HepG2 (cell line): ENCODE results near the gene HNF1B. TPM values are rescaled to one million over a fixed set of nuclear protein-coding genes. Genes with fewer than 3 reads are reported as not detected.
A peak's percentile ranks its signal among the peaks of the same experiment; 100 is the strongest.

ENCODE experiments used
- ATAC-seq: fragments of 200-7000 bp; cut with Tn5 transposase; 3 replicates; pipeline ENCODE4 v1.9.1; 2020; ENCODE audit warnings: mild to moderate bottlenecking, moderate library complexity
- BruUV-seq: library from RNA; stranded (reverse); fragments of 400-500 nt; replicated peaks from 2 replicates; lab custom pipeline; 2021; lab: Mats Ljungman, UMichigan
- CTCF ChIA-PET: fragments of 300-600 bp; formaldehyde crosslinking; extraction: SDS; loops from one replicate; lab custom pipeline; 2021; ENCODE audit warnings: low total read pairs, inconsistent platforms, low intra/inter-chr PET ratio; lab: Yijun Ruan, JAX
- POLR2A ChIA-PET: fragments of 350-600 bp; sonication (Branson Sonifier 250); formaldehyde crosslinking; loops from one replicate; lab custom pipeline; 2020; ENCODE audit warnings: antibody characterized with exemption, inconsistent platforms; lab: Yijun Ruan, JAX
- DNase-seq: peaks from one replicate; pipeline ENCODE4 v3.0.0-alpha.2; 2015; ENCODE audit warnings: low spot score
- FAIRE-seq: peaks from 3 replicates; lab custom pipeline; 2011; peaks lifted over from hg19 to GRCh38; lab: Jason Lieb, UNC
- H2AFZ ChIP-seq: one replicate; pipeline ENCODE4 v1.6.1; 2011; ENCODE audit warnings: low read length, inconsistent platforms
- H3K27ac ChIP-seq: fragments of 300-600 bp; 3 replicates; pipeline ENCODE4 v1.8.0; 2011; ENCODE audit warnings: mixed run types, mild to moderate bottlenecking, mixed read lengths, low read length, inconsistent platforms; ENCODE audit not compliant: insufficient read depth; ENCODE audit errors: extremely low read length
- H3K27me3 ChIP-seq, 2 experiments: fragments of 200-600 bp in 1 of 2; 2 replicates in 1 of 2; 3 replicates in 1 of 2; pipeline versions ENCODE4 v1.6.0 to v1.8.0; 2011; ENCODE audit warnings: low read length in 2 of 2, mild to moderate bottlenecking in 2 of 2, moderate library complexity in 2 of 2, inconsistent platforms in 1 of 2; ENCODE audit not compliant: insufficient read depth in 2 of 2, control insufficient read depth in 1 of 2
- H3K36me3 ChIP-seq, 2 experiments: fragments of 200-600 bp in 1 of 2; replicated peaks in 1 of 2; 2 replicates in 1 of 2; 3 replicates in 1 of 2; pipeline versions ENCODE4 v1.5.1 to v1.8.0; 2011; ENCODE audit warnings: low read length in 2 of 2, inconsistent platforms in 1 of 2; ENCODE audit not compliant: insufficient read depth in 2 of 2, control insufficient read depth in 1 of 2
- H3K4me1 ChIP-seq: 2 replicates; pipeline ENCODE4 v1.5.1; 2012; ENCODE audit warnings: low read length, inconsistent platforms; ENCODE audit not compliant: insufficient read depth
- H3K4me2 ChIP-seq: 2 replicates; pipeline ENCODE4 v1.6.0; 2011; ENCODE audit warnings: low read depth, low read length, inconsistent platforms
- H3K4me3 ChIP-seq, 3 experiments: fragments of 200-600 bp in 1 of 3; sonication (generic), shearing (Covaris generic) in 1 of 3; replicated peaks in 1 of 3; 2 replicates each; pipeline ENCODE4 v1.5.1; 2011 to 2016; ENCODE audit warnings: low read length in 3 of 3, inconsistent platforms in 2 of 3, low read depth in 2 of 3, mild to moderate bottlenecking in 2 of 3, control low read depth in 1 of 3, mixed read lengths in 1 of 3; ENCODE audit not compliant: insufficient read depth in 1 of 3
- H3K79me2 ChIP-seq: one replicate; pipeline ENCODE4 v1.6.1; 2011; ENCODE audit warnings: low read length, inconsistent platforms; ENCODE audit not compliant: insufficient read depth
- H3K9ac ChIP-seq: 2 replicates; pipeline ENCODE4 v1.6.0; 2011; ENCODE audit warnings: mild to moderate bottlenecking, low read depth, low read length, inconsistent platforms; ENCODE audit not compliant: insufficient read depth
- H3K9me3 ChIP-seq: 2 replicates; pipeline ENCODE4 v1.5.1; 2012; ENCODE audit warnings: mild to moderate bottlenecking, low read length
- H4K20me1 ChIP-seq: 2 replicates; pipeline ENCODE4 v1.6.0; 2011; ENCODE audit warnings: inconsistent platforms, mild to moderate bottlenecking, low read length, moderate library complexity; ENCODE audit not compliant: insufficient read depth
- ATF6 ChIP-seq: sonication (generic); formaldehyde crosslinking; conservative IDR thresholded peaks from 2 replicates; pipeline ENCODE4 v1.4.0; 2020; ENCODE audit warnings: missing genetic modification reagents
- CREB1 ChIP-seq, 2 experiments: fragments of 450-650 bp in 1 of 2; IDR thresholded peaks; 2 replicates each; pipeline ENCODE4 v1.6.1; 2016 to 2017; ENCODE audit warnings: control low read depth in 1 of 2, mild to moderate bottlenecking in 1 of 2, missing compliant biosample characterization in 1 of 2, missing genetic modification characterization in 1 of 2
- DMTF1 ChIP-seq: sonication (generic); formaldehyde crosslinking; IDR thresholded peaks from 2 replicates; pipeline ENCODE4 v1.4.0; 2020; ENCODE audit warnings: mild to moderate bottlenecking, missing genetic modification reagents
- GATAD2A ChIP-seq: IDR thresholded peaks from 2 replicates; pipeline ENCODE4 v1.6.1; 2016
- ISL2 ChIP-seq: sonication (generic); formaldehyde crosslinking; IDR thresholded peaks from 2 replicates; pipeline ENCODE4 v1.5.0; 2020; ENCODE audit warnings: missing genetic modification reagents
- PHF21A ChIP-seq: sonication (generic); formaldehyde crosslinking; IDR thresholded peaks from 2 replicates; pipeline ENCODE4 v1.5.0; 2020; ENCODE audit warnings: mild to moderate bottlenecking, missing genetic modification reagents
- PITX1 ChIP-seq: sonication (generic); formaldehyde crosslinking; IDR thresholded peaks from 2 replicates; pipeline ENCODE4 v1.5.1; 2020; ENCODE audit warnings: mild to moderate bottlenecking, missing genetic modification reagents
- SAP130 ChIP-seq: IDR thresholded peaks from 2 replicates; pipeline ENCODE4 v1.6.1; 2016; ENCODE audit warnings: low read depth
- SIX4 ChIP-seq: sonication (generic); formaldehyde crosslinking; IDR thresholded peaks from 2 replicates; pipeline ENCODE4 v1.4.0; 2020; ENCODE audit warnings: missing genetic modification reagents
- SOX6 ChIP-seq, 2 experiments: fragments of 450-650 bp in 1 of 2; sonication (generic) in 1 of 2; formaldehyde crosslinking in 1 of 2; IDR thresholded peaks; 2 replicates each; pipeline versions ENCODE4 v1.4.0 to v1.6.1; 2017 to 2020; ENCODE audit warnings: antibody characterized with exemption in 1 of 2, mild to moderate bottlenecking in 1 of 2, missing genetic modification reagents in 1 of 2
- SSRP1 ChIP-seq: IDR thresholded peaks from 2 replicates; pipeline ENCODE4 v1.6.1; 2016; ENCODE audit warnings: control low read depth
- ZNF20 ChIP-seq: sonication (generic); formaldehyde crosslinking; IDR thresholded peaks from 2 replicates; pipeline ENCODE4 v1.4.0; 2020; ENCODE audit warnings: mild to moderate bottlenecking, moderate library complexity, missing genetic modification reagents
- ZNF451 ChIP-seq: sonication (generic); formaldehyde crosslinking; IDR thresholded peaks from 2 replicates; pipeline ENCODE4 v1.5.0; 2020; ENCODE audit warnings: mild to moderate bottlenecking, missing genetic modification reagents
- ZNF530 ChIP-seq: sonication (generic); formaldehyde crosslinking; IDR thresholded peaks from 2 replicates; pipeline ENCODE4 v1.5.0; 2020; ENCODE audit warnings: low read depth, mild to moderate bottlenecking, missing genetic modification reagents
- ZNF768 ChIP-seq: sonication (generic); formaldehyde crosslinking; IDR thresholded peaks from 2 replicates; pipeline ENCODE4 v1.4.0; 2020; ENCODE audit warnings: missing genetic modification reagents
- ZSCAN25 ChIP-seq: sonication (generic); formaldehyde crosslinking; IDR thresholded peaks from 2 replicates; pipeline ENCODE4 v1.8.0; 2022; ENCODE audit warnings: mild to moderate bottlenecking, missing genetic modification reagents
- ZZZ3 ChIP-seq: sonication (generic); formaldehyde crosslinking; IDR thresholded peaks from 2 replicates; pipeline ENCODE4 v1.4.0; 2020; ENCODE audit warnings: missing genetic modification reagents, mild to moderate bottlenecking, borderline replicate concordance
- WGBS: methylation state at CpG from one replicate; pipeline ENCODE4 v1.1.6; 2017; ENCODE audit warnings: low lambda C conversion rate; 5-methylcytosine and 5-hydroxymethylcytosine counted together
- in situ Hi-C: cut with HindIII; loops from 2 replicates; pipeline ENCODE4 v1.10.0; 2017; ENCODE audit warnings: low pct_unique_long_range_greater_than_20kb; ENCODE audit not compliant: extremely low pct_ligation_motif_present
- intact Hi-C: fragments of 100-400 bp; cut with micrococcal nuclease; formaldehyde crosslinking; loops from one replicate; pipeline ENCODE4 v1.10.0; 2022; ENCODE audit not compliant: unreplicated experiment
- polyA plus RNA-seq, 8 experiments: library from polyadenylated mRNA; depleted of rRNA in 3 of 8; stranded (reverse) in 7 of 8; unstranded in 1 of 8; fragments of >200 nt; fragmentation: Illumina TruSeq in 4 of 8; extraction: Trizol in 4 of 8; gene quantifications; 2 replicates each; pipeline versions ENCODE4 v1.2.1 to v1.2.3, GENCODE V29; 2011 to 2016; ENCODE audit warnings: low read depth in 4 of 8, missing spikeins in 1 of 8, mixed read lengths in 1 of 8; ENCODE audit not compliant: insufficient read depth in 1 of 8
- total RNA-seq, 5 experiments: library from RNA; depleted of rRNA; stranded (reverse); fragments of >200 nt; fragmentation: Illumina TruSeq; extraction: Trizol; gene quantifications; 2 replicates each; pipeline ENCODE4 v1.2.3, GENCODE V29; 2016; ENCODE audit warnings: low read depth in 1 of 5
- TF ChIP-seq, protein P1 (sequence below): sonication (generic); formaldehyde crosslinking; IDR thresholded peaks from 2 replicates; pipeline ENCODE4 v1.4.0; 2020; ENCODE audit warnings: missing genetic modification reagents, borderline replicate concordance
- TF ChIP-seq, protein P2 (sequence below): sonication (generic); formaldehyde crosslinking; IDR thresholded peaks from 2 replicates; pipeline ENCODE4 v1.8.0; 2022; ENCODE audit warnings: missing genetic modification reagents, low read depth, mild to moderate bottlenecking, borderline replicate concordance

The HNF1B gene
- total and polyA plus RNA-seq, 2 of the 13 experiments (the other 11 are each of a cell fraction or from before 2014, with no cell fraction given): 1.9 to 5.3 TPM

GRCh38 chr17:37713028-37713431 lies 31.8 kb downstream of the HNF1B start:
- WGBS: 2% methylated on average over 6 of the region's 6 CpGs
- Histone ChIP-seq H3K9me3 (no peaks in the 10 kb centered on the region), H2AFZ (no peak overlapping the region), H3K4me2 (peak overlapping the region; percentile 50), H4K20me1 (no peaks in the 10 kb centered on the region), H3K4me1 (peaks cover 100% of the 10 kb centered on the region), H3K9ac (peak overlapping the region; percentile 38; the same call in 1 of the 2 replicates), H3K27ac (peak overlapping the region; percentile 99), H3K27me3 (no peaks in the 10 kb centered on the region), H3K4me3 (no peak overlapping the region), H3K79me2 (no peaks in the 10 kb centered on the region), H3K36me3 (peaks cover 0 to under 1% of the 10 kb centered on the region in 2 experiments; a peak in 1 of 5 replicates)
- CTCF ChIA-PET: no interaction called here
- FAIRE-seq: no peak
- POLR2A ChIA-PET: interaction anchor here (0.7 to 2.7 kb wide), 8 partner anchors 15 to 37 kb away, joined by 3 to 13 read pairs (median 4); partner anchors contain the start of gene HNF1B
- DNase-seq: peak; percentile 67
- intact Hi-C loops (loop anchor here (5.0 kb wide), 1 partner anchor 119 kb away; no protein-coding TSS in a partner anchor), in situ Hi-C loops (no loop called here)
- no TSS peak for BruUV-seq
- ATAC-seq: peak; percentile 18
- TF ChIP-seq PHF21A (CRISPR knock-in tag): peak; percentile 47; the same call in 1 of the 2 replicates
- no peak for TF ChIP-seq DMTF1 (CRISPR knock-in tag)
- no peak for TF ChIP-seq ZZZ3 (CRISPR knock-in tag)
- no peak for TF ChIP-seq CREB1 (IDR thresholded peaks at IDR 0.05)
- TF ChIP-seq CREB1 (CRISPR knock-in tag; IDR thresholded peaks at IDR 0.05): 0 out of 2 replicates have a peak, but pooled peaks have one; percentile 24
- peak; percentile 15; the same call in 1 of the 2 replicates for TF ChIP-seq SAP130 (CRISPR knock-in tag)
- TF ChIP-seq ZNF451 (CRISPR knock-in tag): no peak
- TF ChIP-seq ISL2: no peak; the same call in 1 of the 2 replicates
- TF ChIP-seq ZNF530: no peak
- TF ChIP-seq ZSCAN25 (CRISPR knock-in tag): no peak
- no peak for TF ChIP-seq SSRP1 (CRISPR knock-in tag)
- TF ChIP-seq PITX1: peak; percentile 89; the same call in 1 of the 2 replicates
- TF ChIP-seq GATAD2A (CRISPR knock-in tag): peak; percentile 53
- no peak for TF ChIP-seq ATF6 (CRISPR knock-in tag)
- no peak for TF ChIP-seq ZNF20 (CRISPR knock-in tag)
- no peak for TF ChIP-seq SOX6 (IDR thresholded peaks at IDR 0.05)
- peak; percentile 60 for TF ChIP-seq SOX6 (CRISPR knock-in tag; IDR thresholded peaks at IDR 0.05)
- TF ChIP-seq, protein P1, sequence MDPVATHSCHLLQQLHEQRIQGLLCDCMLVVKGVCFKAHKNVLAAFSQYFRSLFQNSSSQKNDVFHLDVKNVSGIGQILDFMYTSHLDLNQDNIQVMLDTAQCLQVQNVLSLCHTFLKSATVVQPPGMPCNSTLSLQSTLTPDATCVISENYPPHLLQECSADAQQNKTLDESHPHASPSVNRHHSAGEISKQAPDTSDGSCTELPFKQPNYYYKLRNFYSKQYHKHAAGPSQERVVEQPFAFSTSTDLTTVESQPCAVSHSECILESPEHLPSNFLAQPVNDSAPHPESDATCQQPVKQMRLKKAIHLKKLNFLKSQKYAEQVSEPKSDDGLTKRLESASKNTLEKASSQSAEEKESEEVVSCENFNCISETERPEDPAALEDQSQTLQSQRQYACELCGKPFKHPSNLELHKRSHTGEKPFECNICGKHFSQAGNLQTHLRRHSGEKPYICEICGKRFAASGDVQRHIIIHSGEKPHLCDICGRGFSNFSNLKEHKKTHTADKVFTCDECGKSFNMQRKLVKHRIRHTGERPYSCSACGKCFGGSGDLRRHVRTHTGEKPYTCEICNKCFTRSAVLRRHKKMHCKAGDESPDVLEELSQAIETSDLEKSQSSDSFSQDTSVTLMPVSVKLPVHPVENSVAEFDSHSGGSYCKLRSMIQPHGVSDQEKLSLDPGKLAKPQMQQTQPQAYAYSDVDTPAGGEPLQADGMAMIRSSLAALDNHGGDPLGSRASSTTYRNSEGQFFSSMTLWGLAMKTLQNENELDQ (CRISPR knock-in tag): no peak
- TF ChIP-seq ZNF768 (CRISPR knock-in tag): no peak
- TF ChIP-seq, protein P2, sequence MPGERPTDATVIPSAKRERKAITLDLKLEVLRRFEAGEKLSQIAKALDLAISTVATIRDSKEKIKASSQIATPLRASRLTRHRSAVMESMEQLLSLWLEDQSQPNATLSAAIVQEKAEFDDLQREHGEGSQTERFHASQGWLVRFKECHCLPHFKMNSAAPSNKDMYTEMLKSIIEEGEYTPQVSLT (CRISPR knock-in tag): no peak
- TF ChIP-seq SIX4 (CRISPR knock-in tag): no peak
